Activated B cell treated with CpG ODN at 0.5 μM for 24 hours (primary cell): ENCODE data around the gene TMEM14B. TPM values are rescaled to one million over a fixed set of nuclear protein-coding genes. Genes with fewer than 3 reads are reported as not detected.

Experiments used
- ATAC-seq: fragments of 200-7000 bp; cut with Tn5 transposase; one replicate; pipeline ENCODE4 v1.10.0; 2021; ENCODE audit warnings: low read depth, mild to moderate bottlenecking, moderate library complexity
- CTCF ChIA-PET: fragments of 350-600 bp; sonication (Branson Sonifier 250); formaldehyde crosslinking; loops from one replicate; lab custom pipeline; 2021; ENCODE audit warnings: antibody characterized with exemption; lab: Charles Lee
- POLR2A ChIA-PET: fragments of 350-600 bp; sonication (Branson Sonifier 250); formaldehyde crosslinking; loops from one replicate; lab custom pipeline; 2021; ENCODE audit warnings: antibody characterized with exemption; lab: Charles Lee
- DNase-seq: peaks from one replicate; pipeline ENCODE4 v3.0.0; 2022
- H3K27ac Mint-ChIP-seq: one replicate; pipeline ENCODE4 v1.8.0; 2020; ENCODE audit warnings: mixed read lengths
- H3K27me3 Mint-ChIP-seq: one replicate; pipeline ENCODE4 v1.8.0; 2021; ENCODE audit warnings: mixed read lengths
- H3K36me3 Mint-ChIP-seq: one replicate; pipeline ENCODE4 v1.8.0; 2021; ENCODE audit warnings: low read depth, mixed read lengths
- H3K4me1 Mint-ChIP-seq: one replicate; pipeline ENCODE4 v1.8.0; 2021; ENCODE audit warnings: mixed read lengths
- H3K4me3 Mint-ChIP-seq: one replicate; pipeline ENCODE4 v1.8.0; 2020; ENCODE audit warnings: mild to moderate bottlenecking, mixed read lengths
- H3K9me3 Mint-ChIP-seq: one replicate; pipeline ENCODE4 v1.8.0; 2020; ENCODE audit warnings: mixed read lengths
- intact Hi-C: fragments of 100-400 bp; cut with micrococcal nuclease; formaldehyde crosslinking; loops from one replicate; pipeline ENCODE4 v1.15.1; 2024
- total RNA-seq: library from RNA; stranded (reverse); gene quantifications from 2 replicates; pipeline ENCODE4 v1.2.3, GENCODE V29; 2022
- TF ChIP-seq, protein P1 (sequence below): fragments of 200-600 bp; IDR thresholded peaks from one replicate; pipeline ENCODE4 v1.8.0; 2022; ENCODE audit warnings: antibody characterized with exemption, mild to moderate bottlenecking

TMEM14B gene
- total RNA-seq, 1 donor from 2014 or later: 63.4 TPM

DNA sequence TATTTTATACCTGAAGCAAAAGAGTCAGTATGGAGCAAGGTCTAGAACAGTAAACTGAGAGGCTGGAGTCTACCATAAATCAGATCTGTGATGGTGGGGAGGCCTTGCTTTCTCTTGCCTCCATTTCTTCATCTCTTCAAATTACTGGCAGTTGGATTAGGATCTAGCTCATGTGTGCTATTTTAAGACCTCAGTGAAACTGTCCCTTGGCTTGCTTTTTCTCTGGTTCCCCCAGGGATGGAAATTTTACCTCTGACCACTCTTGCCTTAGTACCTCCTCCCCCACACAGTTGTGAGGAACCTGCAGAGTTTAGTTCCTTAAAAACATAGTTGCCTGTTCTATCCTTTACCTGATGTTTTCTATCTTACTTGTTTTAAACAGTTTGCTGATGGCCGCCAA lies 8.5 kb downstream of the TMEM14B start:
- H3K9me3 Mint-ChIP-seq: no peaks in the 10 kb centered on the region
- TF ChIP-seq, protein P1, sequence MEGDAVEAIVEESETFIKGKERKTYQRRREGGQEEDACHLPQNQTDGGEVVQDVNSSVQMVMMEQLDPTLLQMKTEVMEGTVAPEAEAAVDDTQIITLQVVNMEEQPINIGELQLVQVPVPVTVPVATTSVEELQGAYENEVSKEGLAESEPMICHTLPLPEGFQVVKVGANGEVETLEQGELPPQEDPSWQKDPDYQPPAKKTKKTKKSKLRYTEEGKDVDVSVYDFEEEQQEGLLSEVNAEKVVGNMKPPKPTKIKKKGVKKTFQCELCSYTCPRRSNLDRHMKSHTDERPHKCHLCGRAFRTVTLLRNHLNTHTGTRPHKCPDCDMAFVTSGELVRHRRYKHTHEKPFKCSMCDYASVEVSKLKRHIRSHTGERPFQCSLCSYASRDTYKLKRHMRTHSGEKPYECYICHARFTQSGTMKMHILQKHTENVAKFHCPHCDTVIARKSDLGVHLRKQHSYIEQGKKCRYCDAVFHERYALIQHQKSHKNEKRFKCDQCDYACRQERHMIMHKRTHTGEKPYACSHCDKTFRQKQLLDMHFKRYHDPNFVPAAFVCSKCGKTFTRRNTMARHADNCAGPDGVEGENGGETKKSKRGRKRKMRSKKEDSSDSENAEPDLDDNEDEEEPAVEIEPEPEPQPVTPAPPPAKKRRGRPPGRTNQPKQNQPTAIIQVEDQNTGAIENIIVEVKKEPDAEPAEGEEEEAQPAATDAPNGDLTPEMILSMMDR: no peak
- ChIA-PET CTCF (no interaction called here), POLR2A (no interaction called here)
- peaks cover 6% of the 10 kb centered on the region for H3K4me1 Mint-ChIP-seq
- H3K36me3 Mint-ChIP-seq: peaks cover 80% of the 10 kb centered on the region
- ATAC-seq: no peak
- H3K27ac Mint-ChIP-seq: no peak overlapping the region
- DNase-seq: no peak
- H3K27me3 Mint-ChIP-seq: no peaks in the 10 kb centered on the region
- intact Hi-C loops: no loop called here
- H3K4me3 Mint-ChIP-seq: no peak overlapping the region

DNA sequence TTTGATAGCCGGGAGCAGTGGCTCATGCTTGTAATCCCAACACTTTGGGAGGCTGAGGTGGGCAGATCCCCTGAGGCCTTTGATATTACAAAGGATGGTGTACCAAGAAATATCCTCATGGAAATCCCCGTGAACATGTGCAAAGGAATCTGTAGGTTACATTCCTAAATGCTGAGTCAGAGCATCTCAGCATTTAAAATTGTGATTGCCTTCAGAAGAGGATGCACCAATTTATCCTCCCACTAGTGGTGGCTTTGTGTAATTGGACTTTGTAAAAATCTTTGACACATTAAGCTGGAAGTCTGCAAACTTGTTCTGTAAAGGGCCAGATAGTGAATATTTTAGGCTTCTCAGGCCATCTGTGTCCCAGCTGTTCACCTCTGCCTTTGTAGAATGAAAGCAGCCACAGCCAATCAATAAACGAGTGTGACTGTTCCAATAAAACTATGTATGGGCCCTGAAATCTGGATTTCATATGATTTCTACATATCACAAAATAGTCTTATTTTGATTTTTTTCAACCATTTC lies 11.8 kb downstream of the TMEM14B start:
- no peaks in the 10 kb centered on the region for H3K9me3 Mint-ChIP-seq
- ChIA-PET POLR2A (no interaction called here), CTCF (interaction anchor here (1.0 to 1.5 kb wide), 3 partner anchors 39 to 248 kb away, joined by 3 to 7 read pairs (median 3); no protein-coding TSS in a partner anchor)
- DNase-seq: no peak
- peak; percentile 54 for ATAC-seq
- TF ChIP-seq, protein P1: no peak
- H3K4me1 Mint-ChIP-seq: peaks cover 5% of the 10 kb centered on the region
- no peak overlapping the region for H3K4me3 Mint-ChIP-seq
- no peaks in the 10 kb centered on the region for H3K27me3 Mint-ChIP-seq
- no peak overlapping the region for H3K27ac Mint-ChIP-seq
- intact Hi-C loops: loop anchor here (1.0 kb wide), 1 partner anchor 249 kb away; no protein-coding TSS in a partner anchor
- peaks cover 61% of the 10 kb centered on the region for H3K36me3 Mint-ChIP-seq

DNA sequence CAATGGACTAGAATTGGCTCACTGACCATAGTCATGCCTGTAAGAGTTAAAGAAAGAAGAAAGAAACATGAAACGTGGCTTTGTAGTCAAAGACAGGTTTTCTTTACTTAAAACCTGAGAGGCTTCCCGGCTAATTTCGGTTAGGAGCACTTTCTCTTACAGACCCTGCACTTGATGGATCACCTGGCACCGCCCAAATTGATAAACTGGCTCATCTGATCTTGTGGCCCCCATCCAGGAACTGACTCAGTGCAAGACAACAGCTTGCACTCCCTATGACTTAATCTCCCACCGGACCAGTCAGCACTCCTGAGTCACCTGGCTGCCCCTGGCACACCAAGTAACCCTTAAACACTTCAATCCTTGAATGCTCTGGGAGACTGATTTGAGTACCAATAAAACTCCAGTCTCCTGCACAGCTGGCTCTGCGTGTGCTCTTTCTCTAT lies 12.3 kb downstream of the TMEM14B start:
- peaks cover 56% of the 10 kb centered on the region for H3K36me3 Mint-ChIP-seq
- ChIA-PET CTCF (interaction anchor here (1.0 to 1.5 kb wide), 3 partner anchors 39 to 249 kb away, joined by 3 to 7 read pairs (median 3); no protein-coding TSS in a partner anchor), POLR2A (no interaction called here)
- no peak overlapping the region for H3K27ac Mint-ChIP-seq
- TF ChIP-seq, protein P1: no peak
- H3K9me3 Mint-ChIP-seq: no peaks in the 10 kb centered on the region
- no peaks in the 10 kb centered on the region for H3K27me3 Mint-ChIP-seq
- DNase-seq (no peak), ATAC-seq (no peak)
- intact Hi-C loops: loop anchor here (1.0 kb wide), 1 partner anchor 250 kb away; no protein-coding TSS in a partner anchor
- H3K4me3 Mint-ChIP-seq: no peak overlapping the region
- H3K4me1 Mint-ChIP-seq: peaks cover 5% of the 10 kb centered on the region

DNA sequence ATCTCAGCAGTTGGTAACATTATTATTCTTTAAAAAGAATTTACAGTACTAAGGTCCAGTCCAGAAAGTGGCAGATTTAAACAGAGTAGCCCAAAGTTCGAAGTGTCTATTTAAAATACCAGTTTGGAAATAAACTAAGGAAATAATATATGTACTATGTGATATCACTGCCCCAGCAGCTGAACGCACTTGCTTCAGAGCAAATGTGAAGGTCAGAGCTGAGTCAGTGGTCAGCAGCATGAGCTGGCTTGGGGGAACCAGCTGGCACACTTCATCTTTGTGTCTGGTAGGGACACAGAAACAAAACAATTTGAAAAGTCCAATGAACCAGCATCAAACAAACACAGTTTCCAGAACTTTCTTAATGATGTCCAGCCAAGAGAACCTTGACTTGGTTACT lies 15.4 kb downstream of the TMEM14B start:
- Mint-ChIP-seq H3K4me3 (no peak overlapping the region), H3K36me3 (peaks cover 38% of the 10 kb centered on the region), H3K27ac (no peak overlapping the region), H3K9me3 (no peaks in the 10 kb centered on the region), H3K27me3 (no peaks in the 10 kb centered on the region), H3K4me1 (peaks cover 5% of the 10 kb centered on the region)
- CTCF ChIA-PET: no interaction called here
- ATAC-seq (no peak), DNase-seq (no peak)
- POLR2A ChIA-PET: no interaction called here
- intact Hi-C loops: no loop called here
- TF ChIP-seq, protein P1: no peak

DNA sequence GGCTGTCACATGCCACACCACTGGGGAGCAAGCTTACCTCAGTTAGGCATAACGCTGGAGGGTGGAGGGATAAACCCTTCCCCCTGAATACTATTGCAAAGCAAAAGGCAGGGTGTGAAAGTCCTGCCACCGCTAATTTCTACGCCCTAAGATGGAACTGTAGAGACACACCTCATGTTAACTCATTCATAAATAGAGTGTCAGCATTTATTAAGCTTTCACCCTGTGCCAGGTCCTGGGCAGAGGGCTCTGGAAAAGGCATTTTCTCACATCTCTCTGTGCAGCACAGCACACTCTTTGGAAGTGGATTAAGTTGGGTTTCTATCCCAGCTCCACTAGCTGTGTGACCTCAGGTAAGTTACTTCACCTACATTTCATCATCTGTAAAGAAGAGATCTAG lies 21.8 kb downstream of the TMEM14B start:
- POLR2A ChIA-PET: no interaction called here
- CTCF ChIA-PET: no interaction called here

More for the DNA sequence above, 21.8 kb downstream of the TMEM14B start:
- intact Hi-C loops: no loop called here
- ATAC-seq (no peak), DNase-seq (no peak)
- Mint-ChIP-seq H3K9me3 (no peaks in the 10 kb centered on the region), H3K27ac (no peak overlapping the region), H3K27me3 (no peaks in the 10 kb centered on the region), H3K4me1 (no peaks in the 10 kb centered on the region), H3K36me3 (peaks cover 41% of the 10 kb centered on the region), H3K4me3 (no peak overlapping the region)
- TF ChIP-seq, protein P1: no peak
